H1 (cell line): Measurements from ENCODE around the gene CCDC102A. TPM values are rescaled to one million over a fixed set of nuclear protein-coding genes. Genes with fewer than 3 reads are reported as not detected.

Source experiments
- ATF2 ChIP-seq: IDR thresholded peaks from 2 replicates; pipeline ENCODE4 v1.6.1; 2012; ENCODE audit warnings: low read length, inconsistent platforms
- KDM1A ChIP-seq: fragments of 200-600, 300-600 bp; sonication (generic); IDR thresholded peaks from 2 replicates; pipeline ENCODE4 v1.7.1; 2016; ENCODE audit warnings: mild to moderate bottlenecking, low read length, borderline replicate concordance
- SUZ12 ChIP-seq: fragments of 200-600 bp; sonication (generic); IDR thresholded peaks from 2 replicates; pipeline ENCODE4 v1.6.1; 2012; ENCODE audit warnings: mild to moderate bottlenecking, inconsistent platforms, low read length, moderate library complexity, mixed read lengths
- polyA plus RNA-seq, 7 experiments: library from polyadenylated mRNA; depleted of rRNA in 3 of 7; stranded (reverse) in 5 of 7; unstranded in 2 of 7; fragments of >200 nt in 5 of 7; fragments of 200-250 nt in 2 of 7; gene quantifications; 1 replicate in 5 of 7; 2 replicates in 1 of 7; 4 replicates in 1 of 7; pipeline versions ENCODE4 v1.2.1 to v1.2.3, GENCODE V29; 2011 to 2013; ENCODE audit warnings: missing spikeins in 2 of 7, mixed read lengths in 2 of 7
- total RNA-seq: library from RNA; stranded (reverse); fragmentation: NEBNext Ultra II Directional; extraction: Animal tissue kit (Norgen Biotek cat#: 25700); gene quantifications from 2 replicates; pipeline ENCODE4 v1.2.1, GENCODE V29; 2021

Gene CCDC102A
- total and polyA plus RNA-seq, 2 of the 8 experiments (the other 6 are each of a cell fraction or from before 2014, with no cell fraction given) = 4.0 to 7.5 TPM

- no peak for TF ChIP-seq SUZ12
- TF ChIP-seq KDM1A = no peak
- no peak for TF ChIP-seq ATF2
Observed at GRCh38 chr16:57504491-57504890, 31.9 kb downstream of the CCDC102A start (continued).
